ENCODE results near the gene SRSF9. TPM values are rescaled to one million over a fixed set of nuclear protein-coding genes. Genes with fewer than 3 reads are reported as not detected.

SRSF9 gene
- total RNA-seq, 1 experiment from 2014 or later, result 302 TPM

DNA sequence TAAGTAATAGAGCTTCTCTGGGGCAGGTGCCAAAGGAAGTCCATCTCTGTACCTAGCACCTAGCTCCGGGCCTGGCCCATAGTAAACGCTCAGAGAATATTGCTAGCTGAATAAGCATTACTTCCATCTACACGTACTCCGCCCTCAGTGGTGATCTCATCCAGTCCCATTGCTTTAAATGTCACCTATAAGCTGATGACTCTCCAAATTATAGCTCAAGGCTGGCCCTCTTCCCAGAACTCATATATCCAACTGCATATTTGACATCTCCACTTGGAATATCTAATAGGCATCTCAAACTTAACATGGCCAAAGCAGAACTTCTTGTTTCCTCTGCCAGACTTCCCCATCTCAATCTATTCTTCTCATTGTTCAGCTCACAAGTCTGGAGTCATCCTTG is 19.5 kb upstream of the SRSF9 start:
- H2AK5ac ChIP-seq (ENCODE audit: insufficient read length, low read length), result no peak overlapping the region
- H3K79me2 ChIP-seq (ENCODE audit: insufficient read depth, low read length), result no peaks in the 10 kb centered on the region
- H2AFZ ChIP-seq (ENCODE audit: low read length), result no peak overlapping the region
- no peak overlapping the region for H3K27ac ChIP-seq (ENCODE audit: insufficient read length, low read depth, low read length)
- H2BK120ac ChIP-seq (ENCODE audit: low read depth, low read length, poor library complexity, severe bottlenecking), result no peak overlapping the region
- no peak overlapping the region for H3T11ph ChIP-seq (ENCODE audit: low read length)
- no peak overlapping the region for H4K5ac ChIP-seq (ENCODE audit: insufficient read length, low read depth, low read length)
- H3K9me3 Mint-ChIP-seq, result no peaks in the 10 kb centered on the region
- H3K4me1 ChIP-seq (ENCODE audit: insufficient read depth, low read length), result no peaks in the 10 kb centered on the region
- no peak overlapping the region for H3K4me2 ChIP-seq (ENCODE audit: insufficient read depth, insufficient read length, low read length)
- no peak overlapping the region for H3K9ac ChIP-seq (ENCODE audit: extremely low read depth, insufficient read length, low read length)
- H3K27ac Mint-ChIP-seq, result no peak overlapping the region
- H2BK20ac ChIP-seq (ENCODE audit: low read depth, low read length, poor library complexity, severe bottlenecking), result no peak overlapping the region
- no peak overlapping the region for H4K91ac ChIP-seq (ENCODE audit: insufficient read length, low read depth, low read length)
- WGBS (ENCODE audit: extremely low coverage, insufficient read length, low lambda C conversion rate), result no CpG with 5 or more reads among the region's 4 CpGs
- H2BK5ac ChIP-seq (ENCODE audit: insufficient read length, low read length), result no peak overlapping the region
- H3K36me3 Mint-ChIP-seq (ENCODE audit: insufficient read depth in 1 of 3, low read depth in 3 of 3), result peaks cover 0 to 11% (median 6%) of the 10 kb centered on the region in 3 experiments; a peak in 5 of 7 replicates
- H3K14ac ChIP-seq (ENCODE audit: insufficient read depth, low read length), result no peak overlapping the region
- no peaks in the 10 kb centered on the region for H4K20me1 ChIP-seq (ENCODE audit: control insufficient read depth, insufficient read depth, insufficient read length)
- no peaks in the 10 kb centered on the region for H3K9me3 ChIP-seq (ENCODE audit: control insufficient read depth, low read depth, low read length)
- no peak overlapping the region for H3K4me3 Mint-ChIP-seq
- H2BK12ac ChIP-seq (ENCODE audit: insufficient read length, low read depth, low read length), result no peak overlapping the region
- H3K79me1 ChIP-seq (ENCODE audit: insufficient read depth, low read depth, low read length, poor library complexity, severe bottlenecking), result no peaks in the 10 kb centered on the region
- no peak overlapping the region for H3K18ac ChIP-seq (ENCODE audit: insufficient read length, low read depth, low read length)
- no peaks in the 10 kb centered on the region for H3K27me3 Mint-ChIP-seq (ENCODE audit: low read depth)
- H3K56ac ChIP-seq (ENCODE audit: insufficient read length, low read depth, low read length), result no peak overlapping the region
- H3K4ac ChIP-seq (ENCODE audit: low read depth, low read length), result no peak overlapping the region
- no peak overlapping the region for H4K8ac ChIP-seq (replicated peaks; ENCODE audit: insufficient read length, low read depth, low read length)
- DNase-seq, result no peak
- no peak overlapping the region for H2BK15ac ChIP-seq (ENCODE audit: low read depth, low read length)
- H3K23ac ChIP-seq (ENCODE audit: insufficient read length, low read depth, low read length), result no peak overlapping the region
- TF ChIP-seq CTCF (conservative IDR thresholded peaks at IDR 0.05), result no peak
- H3K27me3 ChIP-seq (ENCODE audit: insufficient read depth, low read length), result no peaks in the 10 kb centered on the region
- no peaks in the 10 kb centered on the region for H3K4me1 Mint-ChIP-seq
- H3K23me2 ChIP-seq (ENCODE audit: insufficient read length, low read depth, low read length, poor library complexity, severe bottlenecking), result no peaks in the 10 kb centered on the region

Data from H9 (cell line).